Neural cell (in vitro differentiated cells): ENCODE results near the gene RAB11FIP4. TPM values are rescaled to one million over a fixed set of nuclear protein-coding genes. Genes with fewer than 3 reads are reported as not detected.

Experiments used
- H2AFZ ChIP-seq: fragments of 200-600, 300-800 bp; sonication (generic), shearing (Covaris generic); 2 replicates; pipeline ENCODE4 v1.6.0; 2014; ENCODE audit warnings: low read depth, mild to moderate bottlenecking, antibody characterized with exemption, low read length, moderate library complexity
- H3F3A ChIP-seq: fragments of 200-600 bp; shearing (Covaris generic); 2 replicates; pipeline ENCODE4 v1.6.1; 2016; ENCODE audit warnings: mild to moderate bottlenecking, moderate library complexity, mixed read lengths, antibody characterized with exemption, low read length; ENCODE audit not compliant: insufficient read depth, poor library complexity, severe bottlenecking
- H3K27ac ChIP-seq: fragments of 200-600, 300-800 bp; sonication (generic), shearing (Covaris generic); 2 replicates; pipeline ENCODE4 v1.5.1; 2014; ENCODE audit warnings: mild to moderate bottlenecking, low read length, moderate library complexity
- H3K27me3 ChIP-seq: fragments of 300-800, 200-600 bp; sonication (generic), shearing (Covaris generic); 2 replicates; pipeline ENCODE4 v1.6.0; 2014; ENCODE audit warnings: mild to moderate bottlenecking, low read depth, low read length, moderate library complexity; ENCODE audit not compliant: insufficient read depth
- H3K36me3 ChIP-seq: fragments of 300-800, 200-600 bp; sonication (generic), shearing (Covaris generic); 2 replicates; pipeline ENCODE4 v1.5.1; 2014; ENCODE audit warnings: mild to moderate bottlenecking, antibody characterized with exemption, low read length, moderate library complexity; ENCODE audit not compliant: insufficient read depth
- H3K4me2 ChIP-seq: fragments of 300-800, 200-600 bp; sonication (generic), shearing (Covaris generic); 2 replicates; pipeline ENCODE4 v1.6.0; 2014; ENCODE audit warnings: mild to moderate bottlenecking, low read length
- H3K4me3 ChIP-seq: fragments of 300-800, 200-600 bp; sonication (generic), shearing (Covaris generic); 2 replicates; pipeline ENCODE4 v1.5.1; 2014; ENCODE audit warnings: mild to moderate bottlenecking, low read length, moderate library complexity
- H3K79me2 ChIP-seq: fragments of 200-600 bp; shearing (Covaris generic); replicated peaks from 2 replicates; pipeline ENCODE4 v1.6.0; 2014; ENCODE audit warnings: mild to moderate bottlenecking, low read length, moderate library complexity; ENCODE audit not compliant: insufficient read depth
- H3K9ac ChIP-seq: fragments of 300-800, 200-600 bp; sonication (generic), shearing (Covaris generic); 2 replicates; pipeline ENCODE4 v1.6.1; 2016; ENCODE audit warnings: mild to moderate bottlenecking, low read length, mixed read lengths
- H3K9me2 ChIP-seq: fragments of 200-600 bp; shearing (Covaris generic); 2 replicates; pipeline ENCODE4 v1.6.1; 2016; ENCODE audit warnings: mild to moderate bottlenecking, low read length, mixed read lengths; ENCODE audit not compliant: insufficient read depth
- H3K9me3 ChIP-seq: fragments of 200-600, 300-800 bp; sonication (generic), shearing (Covaris generic); 2 replicates; pipeline ENCODE4 v1.6.1; 2016; ENCODE audit warnings: mild to moderate bottlenecking, mixed run types, low read length, moderate library complexity, mixed read lengths
- H4K20me1 ChIP-seq: fragments of 200-600 bp; shearing (Covaris generic); 2 replicates; pipeline ENCODE4 v1.6.1; 2016; ENCODE audit warnings: mild to moderate bottlenecking, mixed run types; ENCODE audit not compliant: insufficient read depth
- CTCF ChIP-seq: fragments of 450-650 bp; IDR thresholded peaks from 2 replicates; pipeline ENCODE4 v1.5.1; 2014; ENCODE audit warnings: antibody characterized with exemption, mild to moderate bottlenecking, moderate library complexity; ENCODE audit not compliant: poor library complexity, severe bottlenecking
- EP300 ChIP-seq: fragments of 450-650 bp; conservative IDR thresholded peaks from 2 replicates; pipeline ENCODE4 v1.6.1; 2014; ENCODE audit warnings: antibody characterized with exemption, mild to moderate bottlenecking, moderate library complexity; ENCODE audit not compliant: poor library complexity, severe bottlenecking
- EZH2 ChIP-seq: fragments of 200-600, 300-800 bp; shearing (Covaris generic), sonication (generic); IDR thresholded peaks from 2 replicates; pipeline ENCODE4 v1.6.1; 2014; ENCODE audit warnings: antibody characterized with exemption, low read length, borderline replicate concordance, mild to moderate bottlenecking; ENCODE audit not compliant: insufficient read depth, poor library complexity, severe bottlenecking
- MXI1 ChIP-seq: fragments of 450-650 bp; conservative IDR thresholded peaks from 2 replicates; pipeline ENCODE4 v1.6.1; 2014; ENCODE audit warnings: antibody characterized with exemption, mild to moderate bottlenecking; ENCODE audit not compliant: poor library complexity, severe bottlenecking
- POLR2AphosphoS5 ChIP-seq: IDR thresholded peaks from 2 replicates; pipeline ENCODE4 v1.6.1; 2012
- RAD21 ChIP-seq: fragments of 450-650 bp; conservative IDR thresholded peaks from 2 replicates; pipeline ENCODE4 v1.6.1; 2014; ENCODE audit warnings: antibody characterized with exemption, mild to moderate bottlenecking, moderate library complexity
- REST ChIP-seq: IDR thresholded peaks from 2 replicates; pipeline ENCODE4 v1.6.1; 2012; ENCODE audit warnings: borderline replicate concordance
- SMC3 ChIP-seq: fragments of 450-650 bp; conservative IDR thresholded peaks from 2 replicates; pipeline ENCODE4 v1.6.1; 2014; ENCODE audit warnings: antibody characterized with exemption, mild to moderate bottlenecking, moderate library complexity; ENCODE audit not compliant: poor library complexity
- TAF1 ChIP-seq: IDR thresholded peaks from 2 replicates; pipeline ENCODE4 v1.6.1; 2012; ENCODE audit warnings: low read depth
- polyA plus RNA-seq: library from polyadenylated mRNA; depleted of rRNA; stranded (reverse); fragments of >200 nt; gene quantifications from 2 replicates; pipeline ENCODE4 v1.2.3, GENCODE V29; 2014

Gene RAB11FIP4
- polyA plus RNA-seq, 1 donor from 2014 or later: 14.4 TPM

GRCh38 chr17:31457391-31458234 lies 66.1 kb downstream of the RAB11FIP4 start:
- no peak overlapping the region for H3K27ac ChIP-seq
- no peaks in the 10 kb centered on the region for H3K79me2 ChIP-seq
- H3K4me2 ChIP-seq: no peak overlapping the region
- no peaks in the 10 kb centered on the region for H4K20me1 ChIP-seq
- no peaks in the 10 kb centered on the region for H3K9me2 ChIP-seq
- H3K9me3 ChIP-seq: no peaks in the 10 kb centered on the region
- H3F3A ChIP-seq: no peaks in the 10 kb centered on the region
- no peaks in the 10 kb centered on the region for H3K36me3 ChIP-seq
- no peak overlapping the region for H3K9ac ChIP-seq
- TF ChIP-seq POLR2AphosphoS5 (no peak), EZH2 (no peak), REST (no peak), RAD21 (no peak), CTCF (no peak), EP300 (no peak), SMC3 (no peak), MXI1 (no peak), TAF1 (no peak)
- no peaks in the 10 kb centered on the region for H3K27me3 ChIP-seq
- no peak overlapping the region for H2AFZ ChIP-seq
- no peak overlapping the region for H3K4me3 ChIP-seq

- Histone ChIP-seq H3F3A (no peaks in the 10 kb centered on the region), H3K4me3 (no peak overlapping the region), H3K9me3 (no peaks in the 10 kb centered on the region), H3K4me2 (no peak overlapping the region), H3K9ac (no peak overlapping the region), H3K27ac (no peak overlapping the region), H2AFZ (no peak overlapping the region), H3K9me2 (no peaks in the 10 kb centered on the region), H4K20me1 (no peaks in the 10 kb centered on the region), H3K27me3 (no peaks in the 10 kb centered on the region), H3K36me3 (no peaks in the 10 kb centered on the region), H3K79me2 (no peaks in the 10 kb centered on the region)
- TF ChIP-seq REST (no peak), CTCF (no peak), MXI1 (no peak)
Observed at GRCh38 chr17:31458829-31459228, 67.4 kb downstream of the RAB11FIP4 start.
